ENCODE measurements around the gene TCF19.
"Not testable (repeated sequence)": the region's sequence is repeated elsewhere in the genome, so short reads cannot be mapped to it uniquely, and the experiment has no call there.

TCF19 gene

DNA sequence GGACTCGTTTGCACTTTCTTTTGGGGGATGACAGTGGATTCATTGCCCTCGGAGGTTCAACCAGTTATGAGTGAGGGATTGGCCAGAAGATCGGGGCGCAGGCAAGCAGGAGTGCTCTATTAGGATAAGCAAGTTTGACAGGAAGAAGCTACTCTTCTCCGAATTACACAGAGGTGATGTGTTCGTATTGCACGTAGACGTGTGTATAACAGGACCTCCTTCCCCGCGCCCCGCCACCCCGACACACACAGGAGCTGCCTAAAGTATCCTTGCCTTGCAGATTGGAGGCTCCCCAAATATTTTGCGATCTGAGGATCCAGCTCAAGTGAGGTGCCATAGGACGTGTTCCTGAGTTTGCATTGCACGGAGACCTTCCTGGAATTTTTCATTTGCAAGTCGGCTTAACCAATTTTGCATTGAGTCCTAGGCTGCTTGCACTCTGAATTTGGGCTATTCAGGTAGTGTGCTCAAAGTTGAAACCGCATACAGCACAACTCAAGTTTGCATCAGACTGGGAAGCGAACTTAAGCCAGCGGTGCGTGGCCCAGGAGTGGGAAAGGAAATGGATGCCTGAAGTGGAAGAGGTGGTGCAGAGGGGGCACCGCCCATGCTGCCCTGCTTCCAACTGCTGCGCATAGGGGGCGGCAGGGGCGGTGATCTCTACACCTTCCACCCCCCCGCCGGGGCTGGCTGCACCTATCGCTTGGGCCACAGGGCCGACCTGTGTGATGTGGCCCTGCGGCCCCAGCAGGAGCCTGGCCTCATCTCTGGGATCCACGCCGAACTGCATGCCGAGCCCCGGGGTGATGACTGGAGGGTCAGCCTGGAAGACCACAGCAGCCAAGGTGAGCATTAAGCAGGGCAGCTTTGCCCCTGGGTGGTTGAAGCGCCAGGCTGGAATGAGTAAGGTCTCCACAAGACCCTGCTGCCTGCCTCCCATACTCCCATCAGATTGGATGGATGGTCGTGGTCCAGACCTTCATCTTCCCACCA lies 770 bp downstream of the TCF19 start:
- DNase-seq (ENCODE audit: low read depth in 2 of 2, low spot score in 1 of 2) = no peak

DNA sequence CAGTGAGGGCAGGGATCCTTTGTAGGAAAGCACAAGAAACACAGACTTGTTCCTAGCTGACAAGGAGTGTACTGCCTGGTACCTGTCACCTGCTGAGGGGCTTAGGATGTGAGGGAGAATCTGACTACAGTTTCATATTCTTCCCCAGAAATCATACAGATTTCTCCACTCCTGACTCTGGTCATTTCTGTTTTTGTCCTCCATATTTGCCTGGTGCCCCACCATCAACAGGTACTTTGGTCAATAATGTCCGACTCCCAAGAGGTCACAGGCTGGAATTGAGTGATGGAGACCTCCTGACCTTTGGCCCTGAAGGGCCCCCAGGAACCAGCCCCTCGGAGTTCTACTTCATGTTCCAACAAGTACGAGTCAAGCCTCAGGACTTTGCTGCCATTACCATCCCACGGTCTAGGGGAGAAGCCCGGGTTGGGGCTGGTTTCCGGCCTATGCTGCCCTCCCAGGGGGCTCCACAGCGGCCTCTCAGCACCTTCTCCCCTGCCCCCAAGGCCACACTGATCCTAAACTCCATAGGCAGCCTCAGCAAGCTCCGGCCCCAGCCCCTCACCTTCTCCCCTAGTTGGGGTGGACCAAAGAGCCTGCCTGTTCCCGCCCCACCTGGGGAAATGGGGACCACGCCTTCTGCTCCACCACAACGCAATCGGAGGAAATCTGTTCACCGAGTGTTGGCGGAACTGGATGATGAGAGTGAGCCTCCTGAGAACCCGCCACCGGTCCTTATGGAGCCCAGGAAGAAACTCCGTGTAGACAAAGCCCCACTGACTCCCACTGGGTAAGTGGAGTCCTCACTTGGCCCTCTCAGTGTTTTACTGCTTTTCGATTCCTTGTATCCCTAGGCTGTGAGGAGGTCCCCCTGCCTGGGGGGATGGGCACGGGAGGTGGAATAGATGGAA lies 3.1 kb downstream of the TCF19 start:
- no peak for DNase-seq (ENCODE audit: low read depth in 2 of 2, low spot score in 1 of 2)

DNA sequence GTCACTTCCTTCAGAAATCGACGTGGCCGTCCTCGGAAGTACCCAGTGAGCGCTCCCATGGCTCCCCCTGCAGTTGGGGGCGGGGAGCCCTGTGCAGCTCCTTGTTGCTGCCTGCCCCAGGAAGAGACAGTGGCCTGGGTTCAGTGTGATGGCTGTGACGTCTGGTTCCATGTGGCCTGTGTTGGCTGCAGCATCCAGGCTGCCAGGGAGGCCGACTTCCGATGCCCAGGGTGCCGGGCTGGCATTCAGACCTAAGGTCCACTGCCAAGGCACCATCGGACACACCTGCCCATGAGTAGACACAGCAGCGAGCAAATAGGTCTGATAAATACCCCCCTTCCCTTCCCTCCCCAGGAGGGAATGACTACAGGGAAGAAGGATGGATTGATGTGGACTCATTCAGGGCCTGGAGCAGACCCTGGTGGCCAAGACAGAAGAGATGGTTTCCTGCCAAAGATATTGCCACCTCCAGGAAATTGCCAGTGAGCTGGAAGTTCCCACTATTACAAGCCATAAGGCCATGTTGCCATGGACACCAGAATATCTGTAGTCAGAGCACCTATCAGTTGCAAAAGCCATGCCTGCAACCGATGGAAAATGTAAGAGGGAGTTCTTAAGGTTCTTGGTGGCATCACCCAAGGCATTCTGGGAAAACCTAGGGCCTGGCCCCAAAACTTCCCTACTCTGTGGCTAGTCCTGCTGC lies 4.2 kb downstream of the TCF19 start:
- no peak for DNase-seq (ENCODE audit: low read depth in 2 of 2, low spot score in 1 of 2)

DNA sequence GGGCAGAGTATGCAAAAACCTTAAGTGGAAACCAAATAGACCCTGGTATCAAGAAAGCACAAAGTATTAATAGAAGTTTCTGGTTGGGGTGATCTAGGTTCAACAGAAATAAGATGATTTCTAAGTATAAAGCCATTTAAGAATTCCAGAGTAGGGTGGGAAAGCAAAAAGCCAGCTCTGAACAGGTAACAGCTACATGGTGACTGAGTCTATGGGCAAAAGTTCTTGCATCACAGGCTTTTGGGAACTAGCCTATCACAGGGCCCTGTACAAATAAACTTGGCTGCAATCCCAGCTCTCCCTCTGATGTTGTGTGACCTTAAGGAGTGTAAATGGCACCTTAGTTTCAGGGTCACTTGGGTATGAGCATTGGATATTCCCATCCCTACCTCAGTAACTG lies 5.5 kb downstream of the TCF19 start:
- DNase-seq (ENCODE audit: low read depth in 2 of 2, low spot score in 1 of 2) = no peak

DNA sequence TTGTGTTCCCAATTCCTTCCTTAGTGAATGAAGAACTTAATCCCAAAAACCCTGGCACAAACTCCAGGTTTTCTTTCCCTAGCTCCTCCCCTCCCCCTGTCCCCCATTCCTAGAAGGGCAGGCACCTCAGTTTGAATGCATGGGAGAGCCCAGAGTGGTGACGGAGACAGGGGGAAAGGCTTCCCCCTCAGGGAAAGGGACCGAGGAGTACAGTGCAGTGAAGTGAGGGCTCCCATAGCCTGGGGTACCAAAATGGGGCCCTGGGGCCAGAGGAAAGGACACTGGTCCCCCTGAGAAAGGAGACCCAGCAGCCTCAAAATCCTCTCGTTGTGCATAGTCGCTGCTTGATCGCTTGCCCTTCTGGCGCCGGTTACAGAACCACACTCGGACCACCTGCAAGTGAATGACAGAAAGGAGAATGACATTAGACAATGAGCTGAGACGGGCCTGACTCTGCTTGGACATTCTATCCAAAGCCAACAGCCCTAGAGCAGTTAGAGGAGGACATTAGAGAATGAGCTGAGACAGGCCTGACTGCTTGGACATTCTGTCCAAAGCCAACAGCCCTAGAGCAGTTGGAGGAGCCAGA lies 6.2 kb downstream of the TCF19 start:
- not testable (repeated sequence) for DNase-seq (ENCODE audit: low read depth in 2 of 2, low spot score in 1 of 2)

DNA sequence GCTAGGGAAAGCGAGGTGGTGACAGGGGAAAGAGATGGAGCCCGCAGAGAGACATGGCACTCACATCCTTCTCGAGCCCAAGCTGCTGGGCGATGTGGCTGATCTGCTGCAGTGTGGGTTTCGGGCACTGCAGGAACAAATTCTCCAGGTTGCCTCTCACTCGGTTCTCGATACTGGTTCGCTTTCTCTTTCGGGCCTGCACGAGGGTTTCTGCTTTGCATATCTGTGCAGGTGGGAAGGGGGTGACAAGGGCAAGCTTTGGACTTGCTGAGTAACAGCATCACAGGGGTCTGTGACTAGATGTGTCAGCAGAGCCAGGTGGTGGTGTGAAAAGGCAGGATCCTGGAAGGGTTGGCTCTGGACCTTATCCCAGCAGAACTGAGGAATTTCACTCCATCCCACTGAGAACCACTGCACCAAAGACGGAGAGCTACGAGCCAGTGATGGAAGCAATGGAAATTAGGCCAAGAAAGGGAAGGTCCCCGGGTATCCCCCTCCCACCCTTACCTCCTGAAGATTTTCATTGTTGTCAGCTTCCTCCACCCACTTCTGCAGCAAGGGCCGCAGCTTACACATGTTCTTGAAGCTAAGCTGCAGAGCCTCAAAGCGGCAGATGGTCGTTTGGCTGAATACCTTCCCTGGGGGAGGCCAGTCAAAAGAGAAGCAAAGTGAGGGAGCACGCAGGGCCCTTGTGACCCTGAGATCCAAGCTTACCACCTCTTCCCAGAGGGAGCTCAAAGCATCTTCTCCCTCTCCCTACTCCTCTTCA lies 6.9 kb downstream of the TCF19 start:
- not testable (repeated sequence) for DNase-seq (ENCODE audit: low read depth in 2 of 2, low spot score in 1 of 2)

DNA sequence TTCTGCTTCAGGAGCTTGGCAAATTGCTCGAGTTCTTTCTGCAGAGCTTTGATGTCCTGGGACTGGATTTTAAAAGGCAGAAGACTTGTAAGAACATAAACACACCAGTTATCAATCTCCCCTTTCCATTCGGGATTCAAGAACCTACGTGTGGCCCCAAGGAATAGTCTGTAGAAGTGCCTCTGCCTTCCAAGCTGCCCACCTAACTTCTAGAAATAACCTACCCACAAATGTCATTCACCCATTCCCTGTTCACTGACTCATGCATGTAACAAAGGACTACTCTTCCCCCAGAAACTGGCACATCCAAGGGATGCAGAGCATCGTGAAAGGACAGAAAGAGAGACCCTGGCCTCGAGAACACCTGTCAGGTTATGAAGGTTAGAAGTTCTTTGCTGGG lies 7.6 kb downstream of the TCF19 start:
- DNase-seq (ENCODE audit: low read depth in 2 of 2, low spot score in 1 of 2) = no peak

DNA sequence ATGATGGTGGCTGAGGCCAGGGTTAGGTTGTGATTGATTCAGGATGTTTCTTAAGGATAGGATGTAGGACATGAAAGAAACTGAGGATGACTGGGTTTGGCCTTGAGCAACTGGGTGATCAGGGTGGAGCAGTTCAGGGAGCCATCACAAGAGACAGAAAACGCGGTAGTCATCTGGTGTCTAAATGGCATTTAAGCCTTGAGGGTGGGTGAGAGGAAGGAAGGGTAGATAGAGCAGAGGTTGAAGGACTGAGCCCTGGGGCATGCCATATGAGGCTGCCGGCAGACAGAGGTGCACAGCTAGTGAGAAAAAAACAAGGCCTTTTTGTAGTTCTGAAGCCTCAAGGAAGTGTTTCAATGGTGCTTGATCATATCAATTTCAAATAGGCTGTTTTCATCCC lies 10.2 kb downstream of the TCF19 start:
- DNase-seq (ENCODE audit: low read depth in 2 of 2, low spot score in 1 of 2) = no peak

DNA sequence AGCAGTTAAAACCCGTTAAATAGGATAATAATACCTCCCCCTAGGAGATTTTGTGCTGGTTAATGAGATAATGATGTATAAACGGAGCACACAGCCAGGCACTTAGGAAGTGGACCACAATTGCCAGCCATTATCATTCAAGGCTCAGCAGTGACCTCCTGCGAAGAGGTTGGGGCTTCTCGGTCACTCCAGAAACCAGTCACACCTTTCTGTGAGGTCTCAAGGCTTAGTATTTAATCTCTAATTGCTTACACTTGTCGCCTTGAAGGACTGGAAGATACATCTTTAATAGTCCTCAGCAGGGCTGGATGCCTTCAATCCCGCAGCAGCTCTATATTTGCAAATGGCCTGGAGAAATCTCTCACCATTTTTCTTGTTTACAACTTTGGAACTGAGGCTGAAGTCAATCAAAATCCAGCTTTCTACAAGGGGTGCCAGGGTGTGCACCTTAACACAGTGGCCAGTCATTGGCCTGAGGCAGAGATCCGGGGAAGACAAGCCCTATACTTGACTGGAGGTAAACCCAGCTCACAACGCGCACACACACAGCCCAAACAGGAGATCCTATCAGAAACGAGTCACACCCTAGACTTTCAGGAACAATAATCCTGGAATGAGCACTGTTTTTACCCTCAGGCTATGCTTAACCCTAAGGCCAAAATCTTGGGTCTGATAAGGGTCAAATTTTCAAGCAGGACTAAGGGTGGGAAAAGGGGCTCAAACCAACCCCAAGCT lies 10.9 kb downstream of the TCF19 start:
- DNase-seq (ENCODE audit: low read depth in 2 of 2, low spot score in 1 of 2) = no peak

DNA sequence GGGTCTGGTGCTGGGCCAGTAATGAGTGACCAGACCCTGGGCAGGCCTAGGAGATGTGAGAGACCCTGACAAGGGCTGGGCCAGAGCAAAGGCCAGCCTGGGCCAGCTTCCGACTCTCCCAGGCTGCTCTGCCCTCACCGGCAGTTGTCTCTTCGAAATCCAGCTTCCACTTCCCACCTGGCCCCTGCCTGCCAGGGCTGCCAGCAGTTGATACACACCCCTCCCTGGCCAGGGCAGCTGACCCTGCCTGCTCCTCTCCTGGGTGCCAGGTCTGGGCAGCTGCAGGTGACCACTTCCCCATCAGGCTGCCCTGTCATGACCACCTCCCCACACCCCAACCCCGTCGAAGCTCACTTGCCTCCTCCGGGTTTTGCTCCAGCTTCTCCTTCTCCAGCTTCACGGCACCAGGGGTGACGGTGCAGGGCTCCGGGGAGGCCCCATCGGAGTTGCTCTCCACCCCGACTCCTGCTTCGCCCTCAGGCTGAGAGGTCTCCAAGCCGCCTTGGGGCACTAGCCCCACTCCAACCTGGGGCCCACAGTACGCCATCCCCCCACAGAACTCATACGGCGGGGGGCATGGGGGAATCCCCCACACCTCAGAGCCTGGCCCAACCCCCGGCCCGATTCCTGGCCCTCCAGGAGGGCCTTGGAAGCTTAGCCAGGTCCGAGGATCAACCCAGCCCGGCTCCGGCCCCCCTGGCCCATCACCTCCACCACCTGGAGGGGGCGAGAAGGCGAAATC lies 11.6 kb downstream of the TCF19 start:
- DNase-seq (ENCODE audit: low read depth in 2 of 2, low spot score in 1 of 2) = not testable (repeated sequence)

DNA sequence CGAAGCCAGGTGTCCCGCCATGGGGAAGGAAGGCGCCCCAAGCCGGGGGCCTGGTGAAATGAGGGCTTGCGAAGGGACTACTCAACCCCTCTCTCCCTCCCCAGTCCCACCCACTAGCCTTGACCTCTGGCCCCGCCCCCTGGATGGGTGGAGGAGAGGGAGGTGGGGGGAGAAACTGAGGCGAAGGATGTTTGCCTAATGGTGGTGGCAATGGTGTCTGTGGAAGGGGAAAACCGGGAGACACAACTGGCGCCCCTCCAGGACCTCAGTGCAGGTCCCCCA lies 12.2 kb downstream of the TCF19 start, which contains the start of gene POU5F1:
Gene POU5F1, minus strand, starts transcription at position 83 of the 282 bp plus-strand sequence. Its CDS starts 62 bp downstream, at position 21.
- DNase-seq (ENCODE audit: low read depth in 2 of 2, low spot score in 1 of 2) = no peak

DNA sequence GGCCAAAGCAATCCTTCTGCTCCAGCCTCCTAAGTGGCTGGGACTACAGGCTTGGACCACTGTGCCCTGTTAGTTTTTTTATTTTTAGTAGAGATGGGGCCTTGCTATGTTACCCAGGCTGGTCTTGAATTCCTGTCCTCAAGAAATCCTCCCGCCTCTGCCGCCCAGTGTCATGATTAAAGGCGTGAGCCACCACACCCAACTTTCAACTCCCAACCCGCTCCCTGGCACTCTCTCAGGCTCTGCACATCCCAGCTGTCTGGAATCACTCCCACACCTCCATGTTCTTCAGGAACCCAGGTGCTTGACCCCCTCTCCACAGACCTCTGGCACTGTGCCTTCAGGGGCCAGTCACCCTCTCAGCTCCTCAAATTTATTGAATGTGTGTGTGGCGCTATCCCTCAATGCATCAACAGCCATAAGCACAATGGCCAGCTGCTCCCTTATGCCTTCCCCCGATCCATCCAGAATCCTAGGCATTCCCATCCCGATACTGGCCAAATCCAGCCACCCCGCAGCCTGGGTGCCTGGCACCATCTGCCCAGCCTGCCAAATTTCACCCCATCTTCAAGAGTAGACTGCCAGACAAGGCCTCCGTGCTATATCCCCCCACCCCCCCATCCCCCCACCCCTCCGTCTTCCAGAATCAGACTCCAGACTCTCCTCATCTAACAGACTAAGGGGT lies 12.7 kb downstream of the TCF19 start:
- no peak for DNase-seq (ENCODE audit: low read depth in 2 of 2, low spot score in 1 of 2)

DNA sequence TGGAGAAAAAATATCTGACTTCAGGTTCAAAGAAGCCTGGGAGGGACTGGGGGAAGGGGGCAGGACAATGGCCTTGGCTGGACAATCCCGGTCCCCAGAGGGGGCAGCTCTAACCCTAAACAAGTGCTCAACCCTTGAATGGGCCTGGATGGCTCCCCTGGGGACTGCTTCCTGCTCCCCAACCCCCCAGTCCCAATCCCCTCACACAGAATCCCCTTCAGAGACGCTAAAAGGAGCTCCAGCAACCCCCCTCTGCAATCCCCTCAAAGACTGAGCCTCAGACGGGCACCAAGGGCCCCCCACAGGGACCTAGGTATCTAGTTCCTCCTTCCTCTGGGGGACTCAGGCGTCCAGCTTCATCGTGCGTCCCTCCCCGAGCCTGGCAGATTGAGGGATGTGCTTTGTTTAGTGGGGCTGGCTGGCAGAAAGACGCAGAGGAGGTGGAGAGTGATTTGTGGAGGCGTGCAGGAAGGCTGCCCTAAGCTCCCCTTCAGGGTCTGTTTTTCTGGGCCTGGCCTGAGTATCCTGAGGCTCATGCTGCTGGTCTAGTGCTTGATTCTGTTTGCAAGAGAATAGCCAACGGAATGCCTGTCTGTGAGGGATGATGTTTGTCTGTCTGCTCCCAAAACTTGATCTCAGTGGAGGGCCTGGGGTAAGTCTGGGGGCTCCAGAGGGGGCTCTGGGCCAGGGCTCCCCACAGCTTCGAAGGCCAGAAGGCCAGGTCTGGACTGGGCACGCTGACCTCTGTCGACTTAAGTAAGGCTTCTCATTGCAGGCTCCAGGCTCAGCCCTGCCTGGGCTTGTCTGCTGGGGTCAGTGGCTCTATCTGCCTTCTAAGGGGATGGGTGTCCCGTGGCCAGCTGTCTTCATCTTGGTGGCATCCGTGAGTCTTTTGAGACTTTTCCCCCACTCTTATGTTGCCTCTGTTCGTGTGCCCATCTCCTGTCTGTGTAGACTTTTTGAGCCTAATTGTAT lies 13.8 kb downstream of the TCF19 start:
- no peak for DNase-seq (ENCODE audit: low read depth in 2 of 2, low spot score in 1 of 2)

DNA sequence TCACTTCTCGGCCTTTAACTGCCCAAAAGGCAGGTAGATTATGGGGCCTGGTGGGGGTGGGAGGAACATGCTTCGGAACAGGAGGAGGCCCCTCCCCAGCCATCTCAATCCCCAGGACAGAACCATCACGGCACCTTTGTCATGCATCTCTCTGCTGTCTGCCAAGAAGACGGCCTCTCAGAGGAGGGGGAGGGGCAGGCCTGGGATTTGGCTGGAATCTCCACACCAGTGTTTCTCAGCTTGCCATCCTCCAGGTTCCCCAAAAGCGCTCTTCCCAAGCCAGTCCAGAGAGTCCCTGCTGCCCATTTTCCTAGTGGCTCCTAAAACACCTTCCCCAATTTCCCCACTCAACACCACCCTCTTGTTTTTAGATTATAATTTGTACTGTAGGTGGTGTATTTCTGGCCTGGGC lies 14.6 kb downstream of the TCF19 start:
- DNase-seq (ENCODE audit: low read depth in 2 of 2, low spot score in 1 of 2) = no peak

DNA sequence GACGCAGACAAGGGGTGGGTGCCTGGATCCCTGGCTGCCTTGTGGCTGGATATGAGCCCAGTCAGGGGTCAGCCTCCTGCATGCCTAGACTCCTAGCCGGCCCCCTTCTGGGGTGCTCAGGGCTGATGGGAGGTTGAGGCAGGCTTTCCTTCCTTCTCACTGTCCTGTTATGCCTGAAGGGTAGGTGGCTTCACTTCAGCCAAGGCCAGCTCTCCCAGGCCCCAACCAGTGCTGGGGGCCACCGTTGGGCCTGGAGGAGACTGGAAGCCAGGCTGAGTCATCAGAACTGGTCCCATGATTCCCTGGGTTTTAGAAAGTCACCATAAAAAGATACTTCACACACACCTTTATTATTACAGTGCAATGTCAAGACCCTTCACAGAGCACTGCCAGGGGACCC lies 15.0 kb downstream of the TCF19 start:
- no peak for DNase-seq (ENCODE audit: low read depth in 2 of 2, low spot score in 1 of 2)

DNA sequence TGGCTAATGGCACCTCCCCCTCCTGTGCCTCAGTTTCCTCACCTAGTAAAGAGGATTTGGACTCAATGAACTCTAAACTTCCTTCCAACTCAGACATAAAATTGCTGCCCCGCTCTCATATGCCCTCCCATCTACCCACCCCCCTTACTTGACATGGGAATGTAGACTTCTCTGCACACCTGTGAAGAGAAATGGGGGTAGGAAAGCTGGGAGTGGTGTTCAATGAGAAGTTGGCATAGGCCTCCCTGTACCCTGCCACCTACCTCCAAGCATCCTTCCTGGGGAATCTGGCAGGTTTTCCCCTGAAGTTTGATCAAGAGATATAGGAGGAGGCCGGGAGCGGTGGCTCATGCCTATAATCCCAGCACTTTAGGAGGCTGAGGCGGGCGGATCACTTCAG lies 16.0 kb downstream of the TCF19 start:
- DNase-seq (ENCODE audit: low read depth in 2 of 2, low spot score in 1 of 2) = no peak

DNA sequence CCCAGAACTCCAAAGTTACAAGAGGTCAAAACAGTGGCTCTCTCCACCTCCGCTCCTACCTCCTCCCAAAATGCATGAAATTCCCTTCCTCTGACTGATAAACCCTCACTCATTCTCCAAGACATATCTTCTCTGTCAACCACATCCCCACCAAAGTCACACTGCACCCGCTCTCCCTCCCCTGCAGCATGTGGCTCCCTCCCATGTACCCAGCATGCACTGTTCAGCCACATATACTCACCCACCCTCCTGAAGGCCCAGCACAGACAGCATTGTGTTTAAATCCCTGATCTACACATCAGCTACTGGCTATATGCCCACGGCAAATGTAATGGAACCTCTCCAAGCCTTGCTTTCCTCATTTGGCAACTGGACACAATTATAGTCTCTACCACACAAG lies 17.6 kb downstream of the TCF19 start:
- DNase-seq (ENCODE audit: low read depth in 2 of 2, low spot score in 1 of 2) = no peak

All from stimulated activated CD8-positive, alpha-beta memory T cell treated with anti-CD3 and anti-CD28 coated beads, Interleukin-4, amount 100 ng/mL, for 1 hour (primary cell).